CD14-positive monocyte (primary cell): ENCODE measurements around the gene PRRX2. TPM values are rescaled to one million over a fixed set of nuclear protein-coding genes. Genes with fewer than 3 reads are reported as not detected.

Experiments
- DNase-seq, 3 donors: peaks; one replicate each; pipeline ENCODE4 v3.0.0-alpha.2; 2011 to 2022
- H2AFZ ChIP-seq: 2 replicates; pipeline ENCODE4 v1.6.0; 2012; ENCODE audit warnings: mild to moderate bottlenecking, low read depth, low read length, inconsistent platforms; ENCODE audit not compliant: insufficient read depth, poor library complexity, severe bottlenecking
- H3K27ac ChIP-seq, 2 donors: 1 replicate in 1 of 2; 2 replicates in 1 of 2; pipeline ENCODE4 v1.5.1; 2012 to 2013; ENCODE audit warnings: low read length in 2 of 2, control low read depth in 1 of 2, inconsistent platforms in 1 of 2, low read depth in 1 of 2, mild to moderate bottlenecking in 1 of 2
- H3K27me3 ChIP-seq, 2 donors: one replicate each; pipeline versions ENCODE4 v1.6.0 to v1.6.1; 2011 to 2013; ENCODE audit warnings: low read length in 2 of 2; ENCODE audit not compliant: control insufficient read depth in 2 of 2, insufficient read depth in 2 of 2
- H3K36me3 ChIP-seq, 2 donors: replicated peaks in 1 of 2; 1 replicate in 1 of 2; 2 replicates in 1 of 2; pipeline versions ENCODE4 v1.5.1 to v1.6.1; 2012 to 2013; ENCODE audit warnings: low read length in 2 of 2, control low read depth in 1 of 2, inconsistent platforms in 1 of 2, mild to moderate bottlenecking in 1 of 2; ENCODE audit not compliant: insufficient read depth in 2 of 2, control insufficient read depth in 1 of 2
- H3K4me1 ChIP-seq, 2 donors: 1 replicate in 1 of 2; 2 replicates in 1 of 2; pipeline versions ENCODE4 v1.5.1 to v1.6.1; 2012 to 2013; ENCODE audit warnings: low read length in 2 of 2, control low read depth in 1 of 2, inconsistent platforms in 1 of 2, mild to moderate bottlenecking in 1 of 2, moderate library complexity in 1 of 2; ENCODE audit not compliant: insufficient read depth in 2 of 2, control insufficient read depth in 1 of 2
- H3K4me2 ChIP-seq: replicated peaks from 2 replicates; pipeline ENCODE3; 2012; ENCODE audit warnings: low read length, moderate library complexity, mild to moderate bottlenecking; ENCODE audit not compliant: poor library complexity, severe bottlenecking; ENCODE audit errors: extremely low read depth
- H3K4me3 ChIP-seq, 3 experiments: fragments of 200-600 bp in 1 of 3; sonication (generic) in 1 of 3; replicated peaks in 1 of 3; 1 replicate in 2 of 3; 2 replicates in 1 of 3; pipeline ENCODE4 v1.5.1; 2011 to 2013; ENCODE audit warnings: low read length in 3 of 3, mild to moderate bottlenecking in 3 of 3, control low read depth in 2 of 3, low read depth in 2 of 3, inconsistent platforms in 1 of 3, moderate library complexity in 1 of 3
- H3K79me2 ChIP-seq: 2 replicates; pipeline ENCODE4 v1.6.0; 2012; ENCODE audit warnings: mild to moderate bottlenecking, control low read depth, inconsistent platforms, low read length, moderate library complexity; ENCODE audit not compliant: insufficient read depth
- H3K9ac ChIP-seq: 2 replicates; pipeline ENCODE4 v1.6.0; 2017; ENCODE audit warnings: low read length, mild to moderate bottlenecking; ENCODE audit not compliant: insufficient read depth, poor library complexity, severe bottlenecking
- H3K9me3 ChIP-seq, 2 donors: replicated peaks in 1 of 2; 1 replicate in 1 of 2; 2 replicates in 1 of 2; pipeline versions ENCODE4 v1.5.1 to v1.6.1; 2012 to 2013; ENCODE audit warnings: low read length in 2 of 2, control low read depth in 1 of 2; ENCODE audit not compliant: control insufficient read depth in 1 of 2, insufficient read depth in 1 of 2
- H4K20me1 ChIP-seq: 2 replicates; pipeline ENCODE4 v1.6.0; 2012; ENCODE audit warnings: mild to moderate bottlenecking, low read length, control low read depth, moderate library complexity; ENCODE audit not compliant: insufficient read depth
- H3K27ac Mint-ChIP-seq, 7 donors: one replicate each; pipeline ENCODE4 v1.8.0; 2020; ENCODE audit warnings: mild to moderate bottlenecking in 7 of 7, mixed read lengths in 7 of 7, moderate library complexity in 6 of 7, inconsistent platforms in 2 of 7
- H3K27me3 Mint-ChIP-seq, 3 donors: one replicate each; pipeline ENCODE4 v1.8.0; 2021 to 2022; ENCODE audit warnings: low read depth in 3 of 3, mild to moderate bottlenecking in 3 of 3, mixed read lengths in 3 of 3, moderate library complexity in 3 of 3, inconsistent platforms in 1 of 3
- H3K36me3 Mint-ChIP-seq, 2 donors: one replicate each; pipeline ENCODE4 v1.8.0; 2020; ENCODE audit warnings: mixed read lengths in 2 of 2, inconsistent platforms in 1 of 2, mild to moderate bottlenecking in 1 of 2
- H3K4me1 Mint-ChIP-seq: one replicate; pipeline ENCODE4 v1.8.0; 2020; ENCODE audit warnings: mild to moderate bottlenecking, mixed read lengths
- H3K4me3 Mint-ChIP-seq, 2 donors: one replicate each; pipeline ENCODE4 v1.8.0; 2020; ENCODE audit warnings: mild to moderate bottlenecking in 2 of 2, mixed read lengths in 2 of 2, moderate library complexity in 1 of 2
- H3K9me3 Mint-ChIP-seq, 7 donors: one replicate each; pipeline ENCODE4 v1.8.0; 2020 to 2022; ENCODE audit warnings: mixed read lengths in 7 of 7, mild to moderate bottlenecking in 6 of 7, moderate library complexity in 6 of 7, inconsistent platforms in 2 of 7
- CTCF ChIP-seq: fragments of 200-600 bp; IDR thresholded peaks from one replicate; pipeline ENCODE4 v1.8.0; 2022; ENCODE audit warnings: antibody characterized with exemption, mild to moderate bottlenecking
- WGBS: methylation state at CpG from one replicate; pipeline ENCODE4 v1.1.5; 2013; ENCODE audit warnings: missing lambda C conversion rate; ENCODE audit not compliant: insufficient coverage; 5-methylcytosine and 5-hydroxymethylcytosine counted together
- intact Hi-C, 2 donors: fragments of 100-400 bp; cut with micrococcal nuclease; formaldehyde crosslinking; loops; one replicate each; pipeline versions ENCODE4 v1.15.0 to v1.15.1; 2023
- polyA plus RNA-seq, 3 donors: library from polyadenylated mRNA; depleted of rRNA in 1 of 3; unstranded in 2 of 3; stranded (reverse) in 1 of 3; fragments of 300-500 nt in 2 of 3; fragments of >200 nt in 1 of 3; fragmentation: Illumina TruSeq in 2 of 3; gene quantifications; 1 replicate in 2 of 3; 2 replicates in 1 of 3; pipeline ENCODE4 v1.2.3, GENCODE V29; 2012 to 2021

The PRRX2 gene
- polyA plus RNA-seq, 3 donors, result not detected

DNA sequence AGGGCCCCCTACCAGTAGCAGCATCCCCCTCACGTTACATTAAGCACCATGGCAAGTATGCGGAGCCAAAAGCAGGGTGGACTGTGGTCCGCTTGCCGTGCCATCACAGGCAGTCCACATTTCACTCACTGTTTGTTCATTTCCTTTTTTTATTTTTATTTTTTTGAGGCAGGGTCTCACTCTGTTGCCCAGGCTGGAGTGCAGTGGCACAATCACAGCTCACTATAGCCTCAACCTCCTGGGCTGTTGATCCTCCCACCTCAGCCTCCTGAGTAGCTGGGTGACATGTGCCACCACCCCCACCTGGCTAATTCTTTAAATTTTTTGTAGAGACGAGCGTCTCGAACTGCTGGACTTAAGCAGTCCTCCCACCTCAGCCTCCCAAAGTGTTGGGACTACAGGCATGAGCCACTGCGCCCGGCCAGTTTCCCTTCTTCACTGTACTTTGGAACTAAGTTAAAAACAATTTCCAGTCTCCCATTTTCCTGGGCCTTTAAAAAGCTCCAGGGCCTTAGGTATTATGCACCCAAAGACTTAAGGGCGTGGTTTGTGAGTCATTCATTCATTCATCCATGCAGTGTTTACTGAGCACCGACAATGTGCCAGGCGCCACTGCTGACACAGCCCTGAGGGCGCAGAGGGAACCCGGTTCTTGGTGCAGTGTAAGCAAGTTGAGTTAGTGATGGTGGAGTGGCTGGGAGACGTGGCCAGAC, 19.9 kb downstream of the PRRX2 start:
- Histone ChIP-seq H4K20me1 (no peaks in the 10 kb centered on the region), H2AFZ (no peak overlapping the region), H3K79me2 (no peaks in the 10 kb centered on the region), H3K27ac (no peak overlapping the region), H3K36me3 (no peaks in the 10 kb centered on the region), H3K9ac (no peak overlapping the region), H3K4me1 (no peaks in the 10 kb centered on the region), H3K9me3 (no peaks in the 10 kb centered on the region), H3K4me2 (no peak overlapping the region), H3K4me3 (no peak overlapping the region), H3K27me3 (no peaks in the 10 kb centered on the region)
- no peak for TF ChIP-seq CTCF
- DNase-seq, result no peak
- Mint-ChIP-seq H3K27me3 (peaks cover 6 to 13% (median 7%) of the 10 kb centered on the region in 3 donors), H3K27ac (no peak overlapping the region), H3K4me3 (no peak overlapping the region), H3K36me3 (no peaks in the 10 kb centered on the region), H3K9me3 (no peaks in the 10 kb centered on the region), H3K4me1 (no peaks in the 10 kb centered on the region)
- WGBS, result 93% methylated on average over 12 of the region's 15 CpGs
- intact Hi-C loops, result no loop called here

DNA sequence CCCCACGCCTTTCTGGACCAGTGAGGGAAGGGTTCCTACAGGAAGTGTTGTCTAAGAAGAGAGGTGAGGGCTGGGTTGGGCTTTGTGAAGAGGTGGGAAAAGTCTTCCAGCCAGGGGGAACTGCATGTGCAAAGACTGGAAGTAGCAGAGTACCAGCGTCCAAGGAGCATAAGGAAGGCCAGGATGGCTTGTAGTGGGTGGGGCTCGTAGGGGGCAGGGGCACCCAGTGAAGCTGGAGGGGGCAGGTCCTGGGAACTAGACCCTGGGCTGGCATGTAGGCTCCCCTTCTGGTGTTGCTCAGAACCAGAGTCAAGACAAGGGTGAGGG, 20.4 kb downstream of the PRRX2 start:
- H3K79me2 ChIP-seq, result no peaks in the 10 kb centered on the region
- no peak overlapping the region for H3K9ac ChIP-seq
- no peaks in the 10 kb centered on the region for H3K36me3 ChIP-seq
- peaks cover 6 to 8% (median 7%) of the 10 kb centered on the region in 3 donors for H3K27me3 Mint-ChIP-seq
- no peak for TF ChIP-seq CTCF
- no peak overlapping the region for H2AFZ ChIP-seq
- no peaks in the 10 kb centered on the region for H3K9me3 ChIP-seq
- no peaks in the 10 kb centered on the region for H4K20me1 ChIP-seq
- no peak overlapping the region for H3K4me3 Mint-ChIP-seq
- DNase-seq, result no peak
- H3K27ac ChIP-seq, result no peak overlapping the region
- intact Hi-C loops, result no loop called here
- no peaks in the 10 kb centered on the region for H3K9me3 Mint-ChIP-seq
- H3K4me1 ChIP-seq, result no peaks in the 10 kb centered on the region
- no peak overlapping the region for H3K4me2 ChIP-seq
- H3K36me3 Mint-ChIP-seq, result no peaks in the 10 kb centered on the region
- no peak overlapping the region for H3K4me3 ChIP-seq
- WGBS, result 90% methylated on average over 3 of the region's 3 CpGs
- no peak overlapping the region for H3K27ac Mint-ChIP-seq
- H3K27me3 ChIP-seq, result no peaks in the 10 kb centered on the region
- no peaks in the 10 kb centered on the region for H3K4me1 Mint-ChIP-seq
